IMR-90 (cell line): Measurements from ENCODE around the gene C6orf120. TPM values are rescaled to one million over a fixed set of nuclear protein-coding genes. Genes with fewer than 3 reads are reported as not detected.
A peak's percentile ranks its signal among the peaks of the same experiment; 100 is the strongest.

Source experiments
- ATAC-seq: fragments of 200-7000 bp; cut with Tn5 transposase; 2 replicates; pipeline ENCODE4 v1.9.1; 2020; ENCODE audit warnings: low read depth, mild to moderate bottlenecking, moderate library complexity
- BruUV-seq: library from RNA; stranded (reverse); fragments of 400-500 nt; replicated peaks from 2 replicates; lab custom pipeline; 2021; lab: Mats Ljungman, UMichigan
- CTCF ChIA-PET: fragments of 300-600 bp; formaldehyde crosslinking; extraction: SDS; loops from one replicate; lab custom pipeline; 2021; ENCODE audit warnings: antibody characterized with exemption; lab: Yijun Ruan, JAX
- POLR2A ChIA-PET: fragments of 300-600 bp; sonication (Branson Sonifier 250); formaldehyde crosslinking; loops from one replicate; lab custom pipeline; 2022; ENCODE audit warnings: antibody characterized with exemption; ENCODE audit not compliant: unreplicated experiment; lab: Charles Lee
- DNase-seq: peaks from one replicate; pipeline ENCODE4 v3.0.0; 2013
- H2AFZ ChIP-seq: replicated peaks from 2 replicates; pipeline ENCODE3; 2013; ENCODE audit warnings: low read length, mild to moderate bottlenecking; ENCODE audit not compliant: poor library complexity
- H2AK5ac ChIP-seq: 2 replicates; pipeline ENCODE4 v1.6.1; 2013; ENCODE audit warnings: low read depth, low read length, inconsistent platforms
- H2AK9ac ChIP-seq: replicated peaks from 2 replicates; pipeline ENCODE3; 2013; ENCODE audit warnings: mild to moderate bottlenecking, low read depth, low read length, moderate library complexity; ENCODE audit not compliant: poor library complexity
- H2BK120ac ChIP-seq: 2 replicates; pipeline ENCODE4 v1.6.1; 2013; ENCODE audit warnings: low read depth, low read length, inconsistent platforms
- H2BK15ac ChIP-seq: 3 replicates; pipeline ENCODE4 v1.6.1; 2013; ENCODE audit warnings: low read depth, low read length, inconsistent platforms
- H2BK20ac ChIP-seq: 2 replicates; pipeline ENCODE4 v1.6.1; 2013; ENCODE audit warnings: low read depth, mild to moderate bottlenecking, inconsistent platforms, low read length, moderate library complexity
- H2BK5ac ChIP-seq: 2 replicates; pipeline ENCODE4 v1.6.1; 2013; ENCODE audit warnings: mild to moderate bottlenecking, low read depth, low read length, inconsistent platforms; ENCODE audit not compliant: poor library complexity, severe bottlenecking
- H3K14ac ChIP-seq: replicated peaks from 2 replicates; pipeline ENCODE4 v1.6.1; 2013; ENCODE audit warnings: low read depth, low read length, inconsistent platforms
- H3K18ac ChIP-seq: 2 replicates; pipeline ENCODE4 v1.6.1; 2013; ENCODE audit warnings: low read depth, low read length, control low read depth
- H3K23ac ChIP-seq: 2 replicates; pipeline ENCODE4 v1.6.1; 2013; ENCODE audit warnings: low read depth, low read length, inconsistent platforms
- H3K27ac ChIP-seq: 2 replicates; pipeline ENCODE4 v1.5.1; 2013; ENCODE audit warnings: mild to moderate bottlenecking, control low read depth, low read length; ENCODE audit not compliant: insufficient read depth
- H3K27me3 ChIP-seq: 2 replicates; pipeline ENCODE4 v1.6.1; 2013; ENCODE audit warnings: low read length; ENCODE audit not compliant: control insufficient read depth, insufficient read depth
- H3K36me3 ChIP-seq: 2 replicates; pipeline ENCODE4 v1.6.1; 2013; ENCODE audit warnings: low read length, mixed read lengths; ENCODE audit not compliant: control insufficient read depth, insufficient read depth
- H3K4ac ChIP-seq: 2 replicates; pipeline ENCODE4 v1.6.1; 2013; ENCODE audit warnings: low read depth, low read length, inconsistent platforms
- H3K4me1 ChIP-seq: 2 replicates; pipeline ENCODE4 v1.6.1; 2013; ENCODE audit warnings: low read length, mixed read lengths; ENCODE audit not compliant: control insufficient read depth, insufficient read depth
- H3K4me2 ChIP-seq: 2 replicates; pipeline ENCODE4 v1.6.1; 2013; ENCODE audit warnings: low read depth, mild to moderate bottlenecking, control low read depth, low read length, moderate library complexity
- H3K4me3 ChIP-seq: 2 replicates; pipeline ENCODE4 v1.5.1; 2013; ENCODE audit warnings: low read depth, mild to moderate bottlenecking, control low read depth, low read length, moderate library complexity; ENCODE audit not compliant: insufficient read depth
- H3K56ac ChIP-seq: 2 replicates; pipeline ENCODE4 v1.6.1; 2013; ENCODE audit warnings: low read length, inconsistent platforms; ENCODE audit not compliant: insufficient read depth; ENCODE audit errors: extremely low read depth
- H3K79me1 ChIP-seq, 2 experiments: 2 replicates each; pipeline ENCODE4 v1.6.1; 2013; ENCODE audit warnings: low read length in 2 of 2, inconsistent platforms in 1 of 2, low read depth in 1 of 2
- H3K9ac ChIP-seq: 2 replicates; pipeline ENCODE4 v1.6.1; 2013; ENCODE audit warnings: low read depth, low read length, control low read depth
- H3K9me1 ChIP-seq: 2 replicates; pipeline ENCODE4 v1.6.1; 2013; ENCODE audit warnings: low read length, inconsistent platforms; ENCODE audit not compliant: insufficient read depth
- H3K9me3 ChIP-seq: 2 replicates; pipeline ENCODE4 v1.6.1; 2013; ENCODE audit warnings: low read length; ENCODE audit not compliant: control insufficient read depth, insufficient read depth
- H4K20me1 ChIP-seq: 2 replicates; pipeline ENCODE4 v1.6.1; 2013; ENCODE audit warnings: low read length, inconsistent platforms; ENCODE audit not compliant: insufficient read depth
- H4K5ac ChIP-seq: 2 replicates; pipeline ENCODE4 v1.6.1; 2013; ENCODE audit warnings: mild to moderate bottlenecking, low read depth, low read length, control low read depth
- H4K8ac ChIP-seq, 2 experiments: 2 replicates each; pipeline ENCODE4 v1.6.1; 2013; ENCODE audit warnings: low read depth in 2 of 2, low read length in 2 of 2, control low read depth in 1 of 2, inconsistent platforms in 1 of 2
- H4K91ac ChIP-seq: 2 replicates; pipeline ENCODE4 v1.6.1; 2013; ENCODE audit warnings: low read depth, low read length, inconsistent platforms; ENCODE audit not compliant: insufficient read depth
- CEBPB ChIP-seq: IDR thresholded peaks from 2 replicates; pipeline ENCODE4 v1.6.1; 2012; ENCODE audit warnings: low read depth, low read length, improper control_type of control experiment
- CTCF ChIP-seq: conservative IDR thresholded peaks from 2 replicates; pipeline ENCODE4 v1.5.1; 2012; ENCODE audit warnings: mild to moderate bottlenecking, low read depth, low read length, improper control_type of control experiment
- MAZ ChIP-seq: IDR thresholded peaks from 2 replicates; pipeline ENCODE4 v1.6.1; 2012; ENCODE audit warnings: low read depth, mild to moderate bottlenecking, low read length, improper control_type of control experiment, moderate library complexity, borderline replicate concordance
- NFE2L2 ChIP-seq: fragments of 150-350 bp; IDR thresholded peaks from 2 replicates; pipeline ENCODE4 v1.6.1; 2016; ENCODE audit warnings: low read depth, mild to moderate bottlenecking, low read length
- POLR2A ChIP-seq: IDR thresholded peaks from 2 replicates; pipeline ENCODE4 v1.6.1; 2012; ENCODE audit warnings: mild to moderate bottlenecking, low read depth, low read length
- RAD21 ChIP-seq: IDR thresholded peaks from 2 replicates; pipeline ENCODE4 v1.6.1; 2012; ENCODE audit warnings: low read length, improper control_type of control experiment
- RFX5 ChIP-seq: IDR thresholded peaks from 2 replicates; pipeline ENCODE4 v1.8.0; 2012; ENCODE audit warnings: low read depth, mild to moderate bottlenecking, low read length, moderate library complexity
- USF2 ChIP-seq: fragments of 150-350 bp; IDR thresholded peaks from 2 replicates; pipeline ENCODE4 v1.6.1; 2017; ENCODE audit warnings: mild to moderate bottlenecking, antibody characterized with exemption, low read length, low read depth
- WGBS, 2 experiments: methylation state at CpG; one replicate each; pipeline versions ENCODE4 v1.1.5 to v1.1.7; 2013; ENCODE audit warnings: missing lambda C conversion rate in 2 of 2; ENCODE audit not compliant: insufficient read length in 1 of 2; ENCODE audit errors: extremely low coverage in 2 of 2; 5-methylcytosine and 5-hydroxymethylcytosine counted together
- dilution Hi-C: fragments of 300-500 bp; cut with HindIII; formaldehyde crosslinking; loops from one replicate; pipeline ENCODE4 v1.14.3; 2018; ENCODE audit warnings: low sequenced_read_pairs; ENCODE audit not compliant: unreplicated experiment
- in situ Hi-C: fragments of 300-500 bp; cut with MboI; formaldehyde crosslinking; loops from 3 replicates; pipeline ENCODE4 v1.14.3; 2019; ENCODE audit warnings: low sequenced_read_pairs, inconsistent platforms, mixed read lengths
- intact Hi-C: fragments of 100-400 bp; cut with micrococcal nuclease; formaldehyde crosslinking; loops from 2 replicates; pipeline ENCODE4 v1.10.0; 2022
- polyA plus RNA-seq, 3 experiments: library from polyadenylated mRNA; depleted of rRNA; stranded (reverse); fragments of >200 nt; gene quantifications; 2 replicates each; pipeline ENCODE4 v1.2.3, GENCODE V29; 2012; ENCODE audit warnings: low replicate concordance in 1 of 3
- total RNA-seq: library from RNA; depleted of rRNA; stranded (reverse); fragments of >200 nt; gene quantifications from 2 replicates; pipeline ENCODE4 v1.2.3, GENCODE V29; 2012

Gene C6orf120
- total and polyA plus RNA-seq, 2 of the 4 experiments (the other 2 are of a cell fraction), result 21.4 to 26.7 TPM

- no peaks in the 10 kb centered on the region for H3K27me3 ChIP-seq
- H2BK20ac ChIP-seq, result no peak overlapping the region
- TF ChIP-seq CTCF (no peak), RFX5 (no peak), CEBPB (no peak), RAD21 (no peak), NFE2L2 (no peak), MAZ (no peak), POLR2A (no peak), USF2 (no peak)
- no peaks in the 10 kb centered on the region for H3K4me1 ChIP-seq
- peak overlapping the region; percentile 9; the same call in 1 of the 2 replicates for H3K4ac ChIP-seq
- no peak overlapping the region for H3K4me2 ChIP-seq
- H2AK9ac ChIP-seq, result no peak overlapping the region
- H3K56ac ChIP-seq, result no peak overlapping the region; the same call in 1 of the 2 replicates
- H3K9me3 ChIP-seq, result no peaks in the 10 kb centered on the region
- H3K79me1 ChIP-seq, result no peaks in the 10 kb centered on the region
- H2BK15ac ChIP-seq, result no peak overlapping the region
- ChIA-PET CTCF (no interaction called here), POLR2A (no interaction called here)
- H4K91ac ChIP-seq, result no peak overlapping the region; the same call in 1 of the 2 replicates
- dilution Hi-C loops (no loop called here), intact Hi-C loops (loop anchor here (2.0 to 10.0 kb wide), 4 partner anchors 47 to 759 kb away; no protein-coding TSS in a partner anchor), in situ Hi-C loops (no loop called here)
- no peak overlapping the region for H3K18ac ChIP-seq
- ATAC-seq (no peak), DNase-seq (no peak)
- H2AK5ac ChIP-seq, result no peak overlapping the region
- H3K9ac ChIP-seq, result no peak overlapping the region
- 83% methylated on average over 2 of the region's 6 CpGs; no CpG with 5 or more reads in 1 of the 2 experiments for WGBS, 2 experiments
- peaks cover 23% of the 10 kb centered on the region for H3K36me3 ChIP-seq
- BruUV-seq, result no TSS peak
- no peak overlapping the region; a peak in 1 of 4 replicates for H4K8ac ChIP-seq
- H2BK120ac ChIP-seq, result no peak overlapping the region
- H4K5ac ChIP-seq, result no peak overlapping the region
- peaks cover 5% of the 10 kb centered on the region; the same call in 1 of the 2 replicates for H3K9me1 ChIP-seq
- H4K20me1 ChIP-seq, result no peaks in the 10 kb centered on the region
- no peak overlapping the region for H3K27ac ChIP-seq
- H2BK5ac ChIP-seq, result no peak overlapping the region
- no peak overlapping the region for H3K14ac ChIP-seq
- H3K4me3 ChIP-seq, result no peak overlapping the region
- no peak overlapping the region for H2AFZ ChIP-seq
- H3K23ac ChIP-seq, result no peak overlapping the region
Measured at GRCh38 chr6:169653691-169654090, 48.2 kb upstream of the C6orf120 start.
